Kidney tubule cell (primary cell): ENCODE data around the gene RAB40A.
"Not testable (repeated sequence)": the region's sequence is repeated elsewhere in the genome, so short reads cannot be mapped to it uniquely, and the experiment has no call there.

Source experiments
- DNase-seq: peaks from one replicate; pipeline ENCODE4 v3.0.0-alpha.2; 2018; ENCODE audit warnings: low spot score

RAB40A gene

DNA sequence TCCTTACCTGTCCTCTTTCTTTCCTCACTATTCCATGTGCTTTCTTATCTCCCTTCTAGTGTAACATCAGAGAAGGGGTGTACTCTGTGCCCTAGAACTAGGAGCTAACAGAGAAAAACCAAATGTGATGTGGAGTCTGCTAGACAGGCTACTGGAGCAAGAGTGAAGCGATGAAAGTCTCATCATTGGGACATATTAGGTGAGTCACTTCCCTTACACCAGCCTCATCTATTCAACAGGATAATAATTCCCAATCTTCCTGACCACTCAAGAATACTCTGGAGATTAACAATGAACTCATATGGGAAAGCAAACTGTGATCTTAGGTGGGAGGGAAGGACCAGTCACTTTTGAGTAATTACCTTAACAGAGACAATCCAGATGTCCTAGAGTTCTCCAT, 58.1 kb downstream of the RAB40A start:
- no peak for DNase-seq

DNA sequence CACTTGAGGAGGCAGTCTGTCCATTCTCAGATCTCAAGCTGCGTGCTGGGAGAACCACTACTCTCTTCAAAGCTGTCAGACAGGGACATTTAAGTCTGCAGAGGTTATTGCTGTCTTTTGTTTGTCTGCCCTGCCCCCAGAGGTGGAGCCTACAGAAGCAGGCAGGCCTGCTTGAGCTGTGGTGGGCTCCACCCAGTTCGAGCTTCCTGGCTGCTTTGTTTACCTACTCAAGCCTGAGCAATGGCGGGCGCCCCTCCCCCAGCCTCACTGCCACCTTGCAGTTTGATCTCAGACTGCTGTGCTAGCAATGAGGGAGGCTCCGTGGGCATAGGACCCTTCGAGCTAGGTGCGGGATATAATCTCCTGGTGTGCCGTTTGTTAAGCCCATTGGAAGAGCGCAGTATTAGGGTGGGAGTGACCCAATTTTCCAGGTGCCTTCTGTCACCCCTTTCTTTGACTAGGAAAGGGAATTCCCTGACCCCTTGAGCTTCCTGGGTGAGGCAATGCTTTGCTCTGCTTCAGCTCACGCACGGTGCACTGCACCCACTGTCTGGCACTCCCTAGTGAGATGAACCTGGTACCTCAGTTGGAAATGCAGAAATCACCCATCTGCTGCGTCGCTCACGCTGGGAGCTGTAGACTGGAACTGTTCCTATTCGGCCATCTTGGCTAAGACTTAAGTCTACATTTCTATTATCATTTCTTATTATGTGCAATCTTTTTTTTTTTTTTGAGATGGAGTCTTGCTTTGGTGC, 59.1 kb downstream of the RAB40A start:
- DNase-seq, result not testable (repeated sequence)

DNA sequence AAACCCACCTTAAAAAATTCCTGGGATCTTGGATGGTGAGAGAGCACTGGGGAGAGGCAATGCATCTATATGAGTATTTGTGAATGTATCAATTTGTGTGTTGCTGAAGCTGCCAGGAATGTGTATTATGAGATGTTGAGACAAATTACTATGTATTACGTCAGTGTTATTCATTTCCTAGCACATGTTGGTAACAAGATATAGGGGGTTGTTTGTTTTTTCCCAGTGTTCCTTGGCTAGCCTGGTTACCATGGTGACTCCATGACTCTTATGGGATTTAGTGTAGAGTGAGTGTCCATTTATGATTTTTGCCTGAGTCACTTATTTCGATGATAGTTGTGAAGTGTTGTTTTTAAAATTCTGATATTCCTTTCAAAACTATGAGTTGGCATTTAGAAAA, 65.6 kb downstream of the RAB40A start:
- peak; percentile 24 for DNase-seq
